ENCODE results near the gene TMEM150B.

DNA sequence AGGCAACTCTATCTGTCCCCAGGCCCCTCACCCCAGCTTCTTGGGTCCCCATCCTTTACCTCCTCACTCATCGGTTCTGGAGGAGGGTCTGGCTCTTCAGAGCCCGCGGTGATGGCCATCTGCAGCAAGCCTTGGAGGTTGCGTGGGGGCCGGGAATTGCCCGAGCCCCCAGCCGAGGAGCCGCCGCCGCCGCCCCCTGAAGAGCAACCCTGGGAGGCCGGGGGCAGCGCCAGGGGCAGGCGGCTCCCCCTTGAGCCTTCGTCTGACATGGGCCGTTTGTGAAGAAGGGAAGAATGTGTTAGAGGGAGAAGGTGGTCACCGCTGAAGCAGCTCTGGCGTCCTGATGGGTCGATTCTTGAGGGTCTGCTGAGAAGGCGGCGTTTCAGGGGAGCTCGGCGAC lies 45.8 kb downstream of the TMEM150B start:
- TF ChIP-seq, protein P1, sequence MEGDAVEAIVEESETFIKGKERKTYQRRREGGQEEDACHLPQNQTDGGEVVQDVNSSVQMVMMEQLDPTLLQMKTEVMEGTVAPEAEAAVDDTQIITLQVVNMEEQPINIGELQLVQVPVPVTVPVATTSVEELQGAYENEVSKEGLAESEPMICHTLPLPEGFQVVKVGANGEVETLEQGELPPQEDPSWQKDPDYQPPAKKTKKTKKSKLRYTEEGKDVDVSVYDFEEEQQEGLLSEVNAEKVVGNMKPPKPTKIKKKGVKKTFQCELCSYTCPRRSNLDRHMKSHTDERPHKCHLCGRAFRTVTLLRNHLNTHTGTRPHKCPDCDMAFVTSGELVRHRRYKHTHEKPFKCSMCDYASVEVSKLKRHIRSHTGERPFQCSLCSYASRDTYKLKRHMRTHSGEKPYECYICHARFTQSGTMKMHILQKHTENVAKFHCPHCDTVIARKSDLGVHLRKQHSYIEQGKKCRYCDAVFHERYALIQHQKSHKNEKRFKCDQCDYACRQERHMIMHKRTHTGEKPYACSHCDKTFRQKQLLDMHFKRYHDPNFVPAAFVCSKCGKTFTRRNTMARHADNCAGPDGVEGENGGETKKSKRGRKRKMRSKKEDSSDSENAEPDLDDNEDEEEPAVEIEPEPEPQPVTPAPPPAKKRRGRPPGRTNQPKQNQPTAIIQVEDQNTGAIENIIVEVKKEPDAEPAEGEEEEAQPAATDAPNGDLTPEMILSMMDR (IDR thresholded peaks at IDR 0.05), result no peak
- TF ChIP-seq SIN3A (IDR thresholded peaks at IDR 0.05; ENCODE audit: borderline replicate concordance, low read depth, low read length) (no peak), MEF2A (IDR thresholded peaks at IDR 0.05; ENCODE audit: borderline replicate concordance, low read depth) (no peak), TEAD4 (IDR thresholded peaks at IDR 0.05; ENCODE audit: borderline replicate concordance, insufficient read depth) (no peak), ELF1 (IDR thresholded peaks at IDR 0.05) (no peak), EP300 (IDR thresholded peaks at IDR 0.05; ENCODE audit: borderline replicate concordance in 1 of 2, low read depth in 1 of 2, low read length in 1 of 2) (no peak), JUND (IDR thresholded peaks at IDR 0.05) (no peak), RFX5 (IDR thresholded peaks at IDR 0.05; ENCODE audit: low read length) (no peak), POLR2AphosphoS5 (IDR thresholded peaks at IDR 0.05; ENCODE audit: low read depth, low read length) (no peak)
- TF ChIP-seq, protein P2, sequence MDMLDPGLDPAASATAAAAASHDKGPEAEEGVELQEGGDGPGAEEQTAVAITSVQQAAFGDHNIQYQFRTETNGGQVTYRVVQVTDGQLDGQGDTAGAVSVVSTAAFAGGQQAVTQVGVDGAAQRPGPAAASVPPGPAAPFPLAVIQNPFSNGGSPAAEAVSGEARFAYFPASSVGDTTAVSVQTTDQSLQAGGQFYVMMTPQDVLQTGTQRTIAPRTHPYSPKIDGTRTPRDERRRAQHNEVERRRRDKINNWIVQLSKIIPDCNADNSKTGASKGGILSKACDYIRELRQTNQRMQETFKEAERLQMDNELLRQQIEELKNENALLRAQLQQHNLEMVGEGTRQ (IDR thresholded peaks at IDR 0.05; ENCODE audit: borderline replicate concordance, low read depth, low read length), result no peak
- TF ChIP-seq, protein P3, sequence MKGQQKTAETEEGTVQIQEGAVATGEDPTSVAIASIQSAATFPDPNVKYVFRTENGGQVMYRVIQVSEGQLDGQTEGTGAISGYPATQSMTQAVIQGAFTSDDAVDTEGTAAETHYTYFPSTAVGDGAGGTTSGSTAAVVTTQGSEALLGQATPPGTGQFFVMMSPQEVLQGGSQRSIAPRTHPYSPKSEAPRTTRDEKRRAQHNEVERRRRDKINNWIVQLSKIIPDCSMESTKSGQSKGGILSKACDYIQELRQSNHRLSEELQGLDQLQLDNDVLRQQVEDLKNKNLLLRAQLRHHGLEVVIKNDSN (IDR thresholded peaks at IDR 0.05; ENCODE audit: borderline replicate concordance, low read depth), result no peak
